Dendritic cell treated with granulocyte-macrophage colony-stimulating factor and Interleukin-4, amounts not matched to agents 40 ng/mL and 50 ng/mL, for 4 days (primary cell): Measurements from ENCODE around the gene TXNDC16.

Experiments
- H3K27ac Mint-ChIP-seq: one replicate; pipeline ENCODE4 v1.8.0; 2022; ENCODE audit warnings: mild to moderate bottlenecking, mixed read lengths
- H3K27me3 Mint-ChIP-seq: one replicate; pipeline ENCODE4 v1.8.0; 2022; ENCODE audit warnings: mild to moderate bottlenecking, mixed read lengths
- H3K36me3 Mint-ChIP-seq: one replicate; pipeline ENCODE4 v1.8.0; 2022; ENCODE audit warnings: low read depth, mixed read lengths
- H3K4me1 Mint-ChIP-seq: one replicate; pipeline ENCODE4 v1.8.0; 2022; ENCODE audit warnings: low read depth, mixed read lengths
- H3K4me3 Mint-ChIP-seq: one replicate; pipeline ENCODE4 v1.8.0; 2022; ENCODE audit warnings: mild to moderate bottlenecking, moderate library complexity, mixed read lengths
- H3K9me3 Mint-ChIP-seq: one replicate; pipeline ENCODE4 v1.8.0; 2022; ENCODE audit warnings: mixed read lengths
- intact Hi-C: fragments of 100-400 bp; cut with micrococcal nuclease; formaldehyde crosslinking; loops from one replicate; pipeline ENCODE4 v1.15.0; 2022

Gene TXNDC16

GRCh38 chr14:52553671-52554575, 1.6 kb upstream of the TXNDC16 start:
- Mint-ChIP-seq H3K36me3 (peaks cover 14% of the 10 kb centered on the region), H3K27ac (peak overlapping the region; percentile 86), H3K4me3 (peak overlapping the region; percentile 93), H3K9me3 (peaks cover 9% of the 10 kb centered on the region), H3K27me3 (peaks cover 9% of the 10 kb centered on the region), H3K4me1 (peaks cover 37% of the 10 kb centered on the region)
- intact Hi-C loops, result loop anchor here (2.0 to 10.0 kb wide), 5 partner anchors 141 to 559 kb away; partner anchors contain the start of genes ERO1A, GNPNAT1, PTGER2 and STYX

- intact Hi-C loops, result loop anchor here (2.0 to 10.0 kb wide), 5 partner anchors 142 to 558 kb away; partner anchors contain the start of genes ERO1A, GNPNAT1, PTGER2 and STYX
- peaks cover 14% of the 10 kb centered on the region for H3K36me3 Mint-ChIP-seq
- peaks cover 37% of the 10 kb centered on the region for H3K4me1 Mint-ChIP-seq
- peaks cover 9% of the 10 kb centered on the region for H3K27me3 Mint-ChIP-seq
- peak overlapping the region; percentile 86 for H3K27ac Mint-ChIP-seq
- H3K9me3 Mint-ChIP-seq, result peaks cover 1% of the 10 kb centered on the region
- H3K4me3 Mint-ChIP-seq, result peak overlapping the region; percentile 93
Observed at GRCh38 chr14:52553002-52553670, 831 bp upstream of the TXNDC16 start.

DNA sequence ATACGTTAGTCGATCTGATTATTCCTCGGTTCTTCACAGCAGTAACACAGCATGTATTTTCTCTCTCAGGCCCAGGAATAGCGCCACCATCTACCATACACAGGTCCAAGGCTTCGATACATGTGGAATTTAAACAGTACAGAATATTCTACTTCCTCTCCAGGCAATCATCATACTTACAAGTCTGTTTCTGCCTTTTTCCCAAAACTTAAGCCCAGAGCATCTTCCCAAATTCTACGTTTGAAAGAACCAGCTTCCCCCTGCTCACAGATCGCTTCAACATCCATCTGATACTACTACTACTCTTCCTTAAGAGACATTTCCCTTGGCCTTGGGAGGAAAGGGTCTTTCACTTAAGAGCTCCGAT, 626 bp downstream of the TXNDC16 start:
- Mint-ChIP-seq H3K36me3 (peaks cover 14% of the 10 kb centered on the region), H3K27me3 (peaks cover 9% of the 10 kb centered on the region), H3K4me1 (peaks cover 37% of the 10 kb centered on the region), H3K9me3 (no peaks in the 10 kb centered on the region), H3K27ac (peak overlapping the region; percentile 86), H3K4me3 (peak overlapping the region; percentile 85)
- intact Hi-C loops, result loop anchor here (2.0 to 10.0 kb wide), 5 partner anchors 143 to 557 kb away; partner anchors contain the start of genes ERO1A, GNPNAT1, PTGER2 and STYX

DNA sequence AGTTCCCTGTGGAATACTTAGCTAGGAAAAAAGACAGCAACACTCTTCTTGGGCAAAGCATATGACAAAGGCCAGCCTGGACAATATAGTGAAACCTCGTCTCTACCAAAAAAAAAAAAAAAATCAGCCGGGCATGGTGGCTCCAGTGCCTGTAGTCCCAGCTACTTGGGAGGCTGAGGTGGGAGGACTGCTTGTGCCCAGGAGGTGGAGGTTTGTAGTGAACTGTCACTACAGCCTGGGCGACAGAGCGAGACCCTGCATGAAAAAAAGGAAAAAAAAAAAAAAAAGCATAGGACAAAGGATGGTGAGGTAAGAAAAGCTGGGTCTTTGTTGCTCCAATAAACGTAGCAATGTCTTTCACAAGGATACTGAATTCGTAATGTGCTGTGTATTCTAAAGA, 1.1 kb downstream of the TXNDC16 start:
- intact Hi-C loops, result loop anchor here (5.0 to 10.0 kb wide), 4 partner anchors 184 to 556 kb away; partner anchors contain the start of genes GNPNAT1, PTGER2 and STYX
- H3K4me3 Mint-ChIP-seq, result peak overlapping the region; percentile 85
- peaks cover 38% of the 10 kb centered on the region for H3K4me1 Mint-ChIP-seq
- no peak overlapping the region for H3K27ac Mint-ChIP-seq
- peaks cover 9% of the 10 kb centered on the region for H3K27me3 Mint-ChIP-seq
- H3K36me3 Mint-ChIP-seq, result peaks cover 14% of the 10 kb centered on the region
- H3K9me3 Mint-ChIP-seq, result no peaks in the 10 kb centered on the region

DNA sequence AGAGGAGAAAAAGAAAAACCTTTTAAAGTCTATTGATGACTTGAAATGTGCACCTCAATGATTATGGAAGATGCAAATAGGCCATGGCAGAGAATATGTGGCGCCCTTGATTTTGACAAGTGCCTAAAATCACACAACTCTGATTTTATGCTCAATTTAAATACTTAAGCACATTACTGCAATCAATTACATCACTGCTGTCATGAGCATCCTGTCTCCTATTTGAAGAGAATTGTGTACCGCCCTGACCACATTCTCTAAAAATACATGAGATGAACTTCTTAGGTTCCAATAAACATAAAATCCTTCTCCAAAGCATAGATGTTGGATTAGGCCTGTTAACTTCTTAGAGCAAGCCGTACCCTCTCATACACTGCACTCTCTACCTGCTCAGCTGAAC, 1.6 kb downstream of the TXNDC16 start:
- no peaks in the 10 kb centered on the region for H3K9me3 Mint-ChIP-seq
- H3K36me3 Mint-ChIP-seq, result peaks cover 14% of the 10 kb centered on the region
- H3K27me3 Mint-ChIP-seq, result peaks cover 7% of the 10 kb centered on the region
- H3K4me3 Mint-ChIP-seq, result no peak overlapping the region
- intact Hi-C loops, result loop anchor here (5.0 to 10.0 kb wide), 4 partner anchors 184 to 556 kb away; partner anchors contain the start of genes GNPNAT1, PTGER2 and STYX
- peaks cover 44% of the 10 kb centered on the region for H3K4me1 Mint-ChIP-seq
- no peak overlapping the region for H3K27ac Mint-ChIP-seq

DNA sequence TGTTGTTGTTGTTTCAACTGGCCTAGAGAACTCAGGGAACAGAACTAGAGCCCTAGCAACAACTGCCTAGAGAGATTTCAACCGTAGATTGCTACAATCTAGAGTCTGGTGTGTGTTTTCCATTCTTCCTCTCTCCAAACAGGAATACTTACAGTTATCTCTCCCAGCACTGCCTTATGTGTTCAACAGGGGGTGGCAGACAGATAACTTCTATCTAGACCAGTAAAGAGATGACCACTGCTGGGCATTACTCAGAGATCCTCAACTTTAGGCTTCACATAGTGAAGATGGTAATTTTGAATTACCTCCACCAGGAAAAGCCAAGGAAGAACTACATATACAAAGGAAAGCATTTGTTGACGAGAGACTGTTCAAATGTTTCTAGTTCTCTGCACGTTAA, 4.8 kb downstream of the TXNDC16 start:
- Mint-ChIP-seq H3K36me3 (peaks cover 7% of the 10 kb centered on the region), H3K27ac (no peak overlapping the region), H3K4me3 (no peak overlapping the region), H3K4me1 (peaks cover 38% of the 10 kb centered on the region), H3K27me3 (no peaks in the 10 kb centered on the region), H3K9me3 (no peaks in the 10 kb centered on the region)
- intact Hi-C loops, result no loop called here

GRCh38 chr14:52547027-52547426, 5.3 kb downstream of the TXNDC16 start:
- peaks cover 5% of the 10 kb centered on the region for H3K36me3 Mint-ChIP-seq
- H3K4me3 Mint-ChIP-seq, result no peak overlapping the region
- intact Hi-C loops, result no loop called here
- H3K27me3 Mint-ChIP-seq, result no peaks in the 10 kb centered on the region
- no peaks in the 10 kb centered on the region for H3K9me3 Mint-ChIP-seq
- no peak overlapping the region for H3K27ac Mint-ChIP-seq
- H3K4me1 Mint-ChIP-seq, result peaks cover 36% of the 10 kb centered on the region

- Mint-ChIP-seq H3K4me1 (peaks cover 29% of the 10 kb centered on the region), H3K4me3 (no peak overlapping the region), H3K27ac (no peak overlapping the region), H3K9me3 (no peaks in the 10 kb centered on the region), H3K27me3 (no peaks in the 10 kb centered on the region), H3K36me3 (no peaks in the 10 kb centered on the region)
- intact Hi-C loops, result no loop called here
Observed at GRCh38 chr14:52546318-52546670, 6.0 kb downstream of the TXNDC16 start.

- Mint-ChIP-seq H3K9me3 (no peaks in the 10 kb centered on the region), H3K4me3 (no peak overlapping the region), H3K27me3 (no peaks in the 10 kb centered on the region), H3K27ac (no peak overlapping the region), H3K36me3 (no peaks in the 10 kb centered on the region), H3K4me1 (peaks cover 24% of the 10 kb centered on the region)
- intact Hi-C loops, result no loop called here
Observed at GRCh38 chr14:52545584-52546317, 6.6 kb downstream of the TXNDC16 start.

GRCh38 chr14:52538623-52539022, 13.7 kb downstream of the TXNDC16 start:
- Mint-ChIP-seq H3K9me3 (no peaks in the 10 kb centered on the region), H3K4me3 (peak overlapping the region; percentile 18), H3K27me3 (no peaks in the 10 kb centered on the region), H3K36me3 (peaks cover 20% of the 10 kb centered on the region), H3K4me1 (peaks cover 22% of the 10 kb centered on the region), H3K27ac (peak overlapping the region; percentile 63)
- intact Hi-C loops, result no loop called here

DNA sequence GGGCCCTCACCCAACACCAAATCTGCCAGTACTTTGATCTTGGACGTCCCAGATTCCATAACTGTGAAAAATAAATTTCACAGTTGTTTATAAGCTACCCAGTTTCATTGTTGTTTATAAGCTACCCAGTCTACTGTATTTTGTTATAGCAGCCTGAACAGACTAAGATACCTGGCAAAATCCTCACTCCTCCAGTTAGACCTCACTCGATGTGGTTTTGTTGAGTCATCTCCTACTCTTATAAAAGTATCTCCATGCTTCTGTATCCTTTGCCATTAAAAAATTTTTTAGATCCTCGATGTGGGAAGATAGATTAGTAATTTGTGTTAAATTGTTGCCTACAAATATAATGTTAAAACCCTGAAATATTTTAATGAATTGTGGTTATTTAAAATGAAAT, 16.0 kb downstream of the TXNDC16 start:
- H3K4me3 Mint-ChIP-seq, result no peak overlapping the region
- H3K27ac Mint-ChIP-seq, result no peak overlapping the region
- no peaks in the 10 kb centered on the region for H3K9me3 Mint-ChIP-seq
- intact Hi-C loops, result no loop called here
- peaks cover 22% of the 10 kb centered on the region for H3K4me1 Mint-ChIP-seq
- peaks cover 26% of the 10 kb centered on the region for H3K36me3 Mint-ChIP-seq
- no peaks in the 10 kb centered on the region for H3K27me3 Mint-ChIP-seq

DNA sequence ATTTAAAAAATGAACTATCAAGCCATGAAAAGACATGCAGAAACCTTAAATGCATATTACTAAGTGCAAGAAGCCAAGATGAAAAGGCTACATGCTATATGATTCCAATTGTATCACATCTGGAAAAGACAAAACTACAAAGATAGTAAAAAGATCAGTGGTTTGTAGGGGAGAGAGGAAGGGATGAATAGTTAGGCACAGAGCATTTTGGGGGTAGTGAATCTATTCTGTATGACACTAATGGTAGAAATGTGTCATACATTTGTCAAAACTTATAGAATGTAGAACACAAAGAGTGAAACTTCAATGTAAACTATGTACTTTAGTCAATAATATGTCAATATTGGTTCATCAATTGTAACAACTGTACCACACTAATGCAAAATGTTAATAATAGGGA, 20.8 kb downstream of the TXNDC16 start:
- intact Hi-C loops, result no loop called here
- H3K27me3 Mint-ChIP-seq, result no peaks in the 10 kb centered on the region

DNA sequence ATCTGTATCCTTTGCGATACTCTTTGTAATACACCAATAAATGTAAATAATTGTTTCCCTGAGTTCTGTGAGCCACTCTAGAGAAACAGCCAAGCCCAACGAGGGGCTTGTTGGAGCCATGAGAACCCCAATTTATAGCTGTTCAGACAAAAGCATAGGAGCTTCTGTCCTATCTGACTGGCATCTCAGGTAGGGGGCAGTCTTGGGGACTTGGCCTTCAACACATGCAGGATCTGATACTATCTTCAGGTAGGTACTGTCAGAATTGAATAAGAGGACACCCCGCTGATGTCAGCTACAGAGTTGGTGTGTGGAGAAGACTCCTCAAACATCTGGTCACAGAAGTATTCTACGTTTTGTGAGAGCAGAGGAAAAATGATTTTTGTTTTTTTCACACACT, 25.3 kb downstream of the TXNDC16 start:
- Mint-ChIP-seq H3K4me1 (no peaks in the 10 kb centered on the region), H3K27me3 (no peaks in the 10 kb centered on the region), H3K9me3 (no peaks in the 10 kb centered on the region), H3K27ac (no peak overlapping the region), H3K36me3 (no peaks in the 10 kb centered on the region), H3K4me3 (no peak overlapping the region)
- intact Hi-C loops, result no loop called here

More for the DNA sequence above, 20.8 kb downstream of the TXNDC16 start:
- Mint-ChIP-seq H3K4me1 (no peaks in the 10 kb centered on the region), H3K9me3 (no peaks in the 10 kb centered on the region), H3K4me3 (no peak overlapping the region), H3K36me3 (peaks cover 22% of the 10 kb centered on the region), H3K27ac (no peak overlapping the region)
